A549 (cell line): ENCODE data around the gene GPR173.

Source experiments
- BHLHE40 ChIP-seq: IDR thresholded peaks from 2 replicates; pipeline ENCODE4 v1.6.1; 2012; ENCODE audit warnings: low read depth, low read length, inconsistent platforms
- CTCF ChIP-seq: fragments of >200 bp; sonication (Bioruptor Twin); formaldehyde crosslinking; IDR thresholded peaks from 3 replicates; pipeline ENCODE4 v1.5.1; 2016

- TF ChIP-seq BHLHE40 (no peak), CTCF (no peak)
Measured at GRCh38 chrX:53073115-53073586, 24.6 kb downstream of the GPR173 start.
